Measurements from ENCODE around the gene OR6S1.

- TF ChIP-seq CTCF (IDR thresholded peaks at IDR 0.05) (no peak), POLR2A (IDR thresholded peaks at IDR 0.05) (no peak)
These were observed 39.4 kb upstream of the OR6S1 start for GRCh38 chr14:20680843-20681347.

All from vagina (tissue), 2 donors.